Astrocyte (in vitro differentiated cells and primary cell): Measurements from ENCODE around the gene CXCL8. TPM values are rescaled to one million over a fixed set of nuclear protein-coding genes. Genes with fewer than 3 reads are reported as not detected.

Experiments used
- DNase-seq: peaks from one replicate; pipeline ENCODE4 v3.0.0-alpha.2; 2010; ENCODE audit warnings: low read depth
- FAIRE-seq: peaks from 2 replicates; lab custom pipeline; 2011; peaks lifted over from hg19 to GRCh38; lab: Jason Lieb, UNC
- H2AFZ ChIP-seq: 2 replicates; pipeline ENCODE4 v1.6.0; 2012; ENCODE audit warnings: low read depth, low read length, inconsistent platforms
- H3K27ac ChIP-seq: 2 replicates; pipeline ENCODE4 v1.5.1; 2011; ENCODE audit warnings: low read depth, low read length, inconsistent platforms
- H3K27me3 ChIP-seq: 2 replicates; pipeline ENCODE4 v1.6.0; 2011; ENCODE audit warnings: low read length, inconsistent platforms; ENCODE audit not compliant: insufficient read depth
- H3K36me3 ChIP-seq: 2 replicates; pipeline ENCODE4 v1.5.1; 2011; ENCODE audit warnings: low read length, inconsistent platforms; ENCODE audit not compliant: insufficient read depth
- H3K4me1 ChIP-seq: 2 replicates; pipeline ENCODE4 v1.5.1; 2011; ENCODE audit warnings: low read length, inconsistent platforms; ENCODE audit not compliant: insufficient read depth
- H3K4me2 ChIP-seq: 2 replicates; pipeline ENCODE4 v1.6.0; 2012; ENCODE audit warnings: low read length, inconsistent platforms
- H3K4me3 ChIP-seq: 2 replicates; pipeline ENCODE4 v1.5.1; 2011; ENCODE audit warnings: low read depth, mild to moderate bottlenecking, low read length, inconsistent platforms; ENCODE audit not compliant: insufficient read depth
- H3K79me2 ChIP-seq: 2 replicates; pipeline ENCODE4 v1.6.0; 2012; ENCODE audit warnings: mild to moderate bottlenecking, low read length, inconsistent platforms; ENCODE audit not compliant: insufficient read depth
- H3K9ac ChIP-seq: 2 replicates; pipeline ENCODE4 v1.6.0; 2012; ENCODE audit warnings: mild to moderate bottlenecking, low read length, inconsistent platforms
- H3K9me3 ChIP-seq: 2 replicates; pipeline ENCODE4 v1.5.1; 2012; ENCODE audit warnings: low read depth, mild to moderate bottlenecking, low read length, inconsistent platforms; ENCODE audit not compliant: insufficient read depth
- H4K20me1 ChIP-seq: 2 replicates; pipeline ENCODE4 v1.6.0; 2012; ENCODE audit warnings: low read length, inconsistent platforms; ENCODE audit not compliant: insufficient read depth
- H3K27ac Mint-ChIP-seq: one replicate; pipeline ENCODE4 v1.8.0; 2021; ENCODE audit warnings: mild to moderate bottlenecking, mixed read lengths; ENCODE audit not compliant: unreplicated experiment
- H3K27me3 Mint-ChIP-seq: one replicate; pipeline ENCODE4 v1.8.0; 2021; ENCODE audit warnings: low read depth, mixed read lengths; ENCODE audit not compliant: unreplicated experiment
- H3K36me3 Mint-ChIP-seq: one replicate; pipeline ENCODE4 v1.8.0; 2021; ENCODE audit warnings: low read depth, mixed read lengths; ENCODE audit not compliant: unreplicated experiment
- H3K4me1 Mint-ChIP-seq: one replicate; pipeline ENCODE4 v1.8.0; 2021; ENCODE audit warnings: low read depth, mixed read lengths; ENCODE audit not compliant: unreplicated experiment
- H3K4me3 Mint-ChIP-seq: one replicate; pipeline ENCODE4 v1.8.0; 2021; ENCODE audit warnings: mild to moderate bottlenecking, moderate library complexity, mixed read lengths; ENCODE audit not compliant: unreplicated experiment
- H3K9me3 Mint-ChIP-seq: one replicate; pipeline ENCODE4 v1.8.0; 2021; ENCODE audit warnings: mild to moderate bottlenecking, mixed read lengths; ENCODE audit not compliant: unreplicated experiment
- CTCF ChIP-seq: IDR thresholded peaks from 2 replicates; pipeline ENCODE4 v1.5.1; 2011; ENCODE audit warnings: low read depth, mild to moderate bottlenecking, inconsistent platforms, low read length, moderate library complexity; ENCODE audit not compliant: insufficient read depth
- EZH2 ChIP-seq: IDR thresholded peaks from 2 replicates; pipeline ENCODE4 v1.6.1; 2012; ENCODE audit warnings: mild to moderate bottlenecking, low read length, inconsistent platforms; ENCODE audit not compliant: insufficient read depth
- total RNA-seq: library from RNA; stranded (reverse); gene quantifications from 2 replicates; pipeline ENCODE4 v1.2.1, GENCODE V29; 2021

CXCL8 gene
- total RNA-seq, 1 donor from 2014 or later = 1.5 TPM

GRCh38 chr4:73704314-73705055, 35.9 kb upstream of the CXCL8 start:
- Histone ChIP-seq H3K27ac (peak overlapping the region; percentile 91), H4K20me1 (no peaks in the 10 kb centered on the region), H3K4me1 (peaks cover 51% of the 10 kb centered on the region), H3K9me3 (no peaks in the 10 kb centered on the region), H2AFZ (no peak overlapping the region), H3K79me2 (no peaks in the 10 kb centered on the region), H3K4me2 (peak overlapping the region; percentile 75), H3K36me3 (no peaks in the 10 kb centered on the region), H3K4me3 (peak overlapping the region; percentile 14), H3K27me3 (no peaks in the 10 kb centered on the region), H3K9ac (peak overlapping the region; percentile 61)
- Mint-ChIP-seq H3K4me3 (no peak overlapping the region), H3K9me3 (no peaks in the 10 kb centered on the region), H3K36me3 (no peaks in the 10 kb centered on the region), H3K4me1 (peaks cover 49% of the 10 kb centered on the region), H3K27me3 (no peaks in the 10 kb centered on the region), H3K27ac (peak overlapping the region; percentile 87)
- TF ChIP-seq EZH2 = no peak
- no peak for TF ChIP-seq CTCF
- DNase-seq (peak; percentile 100), FAIRE-seq (peak; percentile 97)

- no peaks in the 10 kb centered on the region for H3K27me3 ChIP-seq
- DNase-seq (peak; percentile 80), FAIRE-seq (no peak)
- no peak overlapping the region for H3K4me3 Mint-ChIP-seq
- H3K4me1 ChIP-seq = peaks cover 51% of the 10 kb centered on the region
- H2AFZ ChIP-seq = no peak overlapping the region
- H3K27me3 Mint-ChIP-seq = no peaks in the 10 kb centered on the region
- H3K36me3 Mint-ChIP-seq = no peaks in the 10 kb centered on the region
- H3K79me2 ChIP-seq = no peaks in the 10 kb centered on the region
- H4K20me1 ChIP-seq = no peaks in the 10 kb centered on the region
- H3K4me1 Mint-ChIP-seq = peaks cover 49% of the 10 kb centered on the region
- TF ChIP-seq EZH2 = no peak
- TF ChIP-seq CTCF = no peak
- peak overlapping the region; percentile 87 for H3K27ac Mint-ChIP-seq
- H3K27ac ChIP-seq = peak overlapping the region; percentile 91
- H3K9me3 Mint-ChIP-seq = no peaks in the 10 kb centered on the region
- H3K4me3 ChIP-seq = peak overlapping the region; percentile 14
- no peaks in the 10 kb centered on the region for H3K9me3 ChIP-seq
- H3K9ac ChIP-seq = peak overlapping the region; percentile 61
- no peaks in the 10 kb centered on the region for H3K36me3 ChIP-seq
- peak overlapping the region; percentile 75 for H3K4me2 ChIP-seq
Measured at GRCh38 chr4:73705056-73705432, 35.3 kb upstream of the CXCL8 start.

- Histone ChIP-seq H3K27ac (peak overlapping the region; percentile 91), H4K20me1 (no peaks in the 10 kb centered on the region), H2AFZ (no peak overlapping the region), H3K9me3 (no peaks in the 10 kb centered on the region), H3K36me3 (no peaks in the 10 kb centered on the region), H3K79me2 (no peaks in the 10 kb centered on the region), H3K27me3 (no peaks in the 10 kb centered on the region), H3K4me3 (no peak overlapping the region), H3K4me2 (no peak overlapping the region), H3K9ac (no peak overlapping the region), H3K4me1 (peaks cover 51% of the 10 kb centered on the region)
- H3K27me3 Mint-ChIP-seq = no peaks in the 10 kb centered on the region
- H3K9me3 Mint-ChIP-seq = no peaks in the 10 kb centered on the region
- peaks cover 49% of the 10 kb centered on the region for H3K4me1 Mint-ChIP-seq
- H3K36me3 Mint-ChIP-seq = no peaks in the 10 kb centered on the region
- TF ChIP-seq EZH2 (no peak), CTCF (no peak)
- peak overlapping the region; percentile 9 for H3K27ac Mint-ChIP-seq
- DNase-seq = no peak
- FAIRE-seq = no peak
- no peak overlapping the region for H3K4me3 Mint-ChIP-seq
Measured at GRCh38 chr4:73705721-73706120, 34.6 kb upstream of the CXCL8 start.
